Mesothelial cell of epicardium (in vitro differentiated cells): ENCODE data around the gene ZNF224. TPM values are rescaled to one million over a fixed set of nuclear protein-coding genes. Genes with fewer than 3 reads are reported as not detected.

Experiments
- DNase-seq, 2 experiments: peaks; one replicate each; pipeline ENCODE4 v3.0.0; 2021; ENCODE audit warnings: low spot score in 2 of 2; ENCODE audit not compliant: unreplicated experiment in 2 of 2
- H3K27ac Mint-ChIP-seq: 2 replicates; pipeline ENCODE4 v1.8.0; 2021; ENCODE audit warnings: mixed read lengths
- H3K27me3 Mint-ChIP-seq: 2 replicates; pipeline ENCODE4 v1.8.0; 2021; ENCODE audit warnings: low read depth, mixed read lengths
- H3K36me3 Mint-ChIP-seq: 2 replicates; pipeline ENCODE4 v1.8.0; 2021; ENCODE audit warnings: mixed read lengths
- H3K4me1 Mint-ChIP-seq: 2 replicates; pipeline ENCODE4 v1.8.0; 2021; ENCODE audit warnings: mixed read lengths
- H3K4me3 Mint-ChIP-seq: 2 replicates; pipeline ENCODE4 v1.8.0; 2021; ENCODE audit warnings: mild to moderate bottlenecking, moderate library complexity, mixed read lengths
- H3K9me3 Mint-ChIP-seq: 2 replicates; pipeline ENCODE4 v1.8.0; 2021; ENCODE audit warnings: mixed read lengths
- CTCF ChIP-seq: fragments of 200-600 bp; sonication (generic); IDR thresholded peaks from one replicate; pipeline ENCODE4 v1.5.0; 2021; ENCODE audit warnings: antibody characterized with exemption; ENCODE audit not compliant: unreplicated experiment
- total RNA-seq: library from RNA; stranded (reverse); gene quantifications from 3 replicates; pipeline ENCODE4 v1.2.1, GENCODE V29; 2021

The ZNF224 gene
- total RNA-seq, 1 donor from 2014 or later = 39.1 TPM

GRCh38 chr19:44076325-44076724, 17.8 kb upstream of the ZNF224 start:
- no peak for TF ChIP-seq CTCF
- Mint-ChIP-seq H3K36me3 (peaks cover 27% of the 10 kb centered on the region), H3K4me3 (no peak overlapping the region), H3K4me1 (peaks cover 17% of the 10 kb centered on the region), H3K27ac (no peak overlapping the region), H3K9me3 (peaks cover 5% of the 10 kb centered on the region), H3K27me3 (no peaks in the 10 kb centered on the region)
- DNase-seq = no peak

GRCh38 chr19:44092108-44092507, 2.1 kb upstream of the ZNF224 start:
- Mint-ChIP-seq H3K4me3 (no peak overlapping the region), H3K9me3 (no peaks in the 10 kb centered on the region), H3K36me3 (peaks cover 14% of the 10 kb centered on the region)

GRCh38 chr19:44107751-44108150, 13.6 kb downstream of the ZNF224 start:
- no peak overlapping the region for H3K27ac Mint-ChIP-seq
- no peak overlapping the region for H3K4me3 Mint-ChIP-seq
- no peaks in the 10 kb centered on the region for H3K27me3 Mint-ChIP-seq
- peaks cover 7% of the 10 kb centered on the region for H3K4me1 Mint-ChIP-seq
- TF ChIP-seq CTCF = no peak
- peaks cover 71% of the 10 kb centered on the region for H3K9me3 Mint-ChIP-seq
- H3K36me3 Mint-ChIP-seq = peaks cover 78% of the 10 kb centered on the region
- no peak for DNase-seq

More at GRCh38 chr19:44092108-44092507, 2.1 kb upstream of the ZNF224 start:
- no peak for DNase-seq
- H3K27me3 Mint-ChIP-seq = peaks cover 4% of the 10 kb centered on the region
- no peak for TF ChIP-seq CTCF
- no peak overlapping the region for H3K27ac Mint-ChIP-seq
- H3K4me1 Mint-ChIP-seq = peaks cover 11% of the 10 kb centered on the region

DNA sequence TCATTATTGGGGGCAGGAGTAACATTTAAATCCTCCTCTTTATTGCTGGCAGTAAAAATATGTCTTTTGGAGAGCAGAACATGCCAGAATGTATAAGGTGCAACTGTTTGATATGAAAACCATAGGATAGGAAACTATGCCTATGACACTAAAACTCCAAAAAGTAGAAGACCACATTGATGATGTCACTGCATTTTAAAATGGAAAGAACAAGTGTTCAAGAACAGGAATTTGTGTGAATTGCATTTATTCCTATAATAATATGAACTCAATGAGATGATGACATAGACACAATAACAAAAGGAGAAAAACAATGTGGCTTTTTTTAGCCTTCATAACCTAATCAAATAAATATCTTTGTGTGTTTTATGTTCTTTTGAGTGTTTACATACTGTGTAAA, 15.3 kb downstream of the ZNF224 start:
- peaks cover 60% of the 10 kb centered on the region for H3K9me3 Mint-ChIP-seq

GRCh38 chr19:44111910-44112463, 17.8 kb downstream of the ZNF224 start:
- Mint-ChIP-seq H3K4me1 (peaks cover 20% of the 10 kb centered on the region), H3K9me3 (peaks cover 41% of the 10 kb centered on the region), H3K27ac (peak overlapping the region; percentile 82), H3K27me3 (no peaks in the 10 kb centered on the region), H3K4me3 (peak overlapping the region; percentile 97), H3K36me3 (peaks cover 45% of the 10 kb centered on the region)
- TF ChIP-seq CTCF = no peak
- DNase-seq = no peak

More for the DNA sequence above, 15.3 kb downstream of the ZNF224 start:
- Mint-ChIP-seq H3K4me3 (no peak overlapping the region), H3K27ac (no peak overlapping the region), H3K27me3 (no peaks in the 10 kb centered on the region), H3K4me1 (peaks cover 13% of the 10 kb centered on the region), H3K36me3 (peaks cover 61% of the 10 kb centered on the region)
- DNase-seq = no peak
- TF ChIP-seq CTCF = no peak

DNA sequence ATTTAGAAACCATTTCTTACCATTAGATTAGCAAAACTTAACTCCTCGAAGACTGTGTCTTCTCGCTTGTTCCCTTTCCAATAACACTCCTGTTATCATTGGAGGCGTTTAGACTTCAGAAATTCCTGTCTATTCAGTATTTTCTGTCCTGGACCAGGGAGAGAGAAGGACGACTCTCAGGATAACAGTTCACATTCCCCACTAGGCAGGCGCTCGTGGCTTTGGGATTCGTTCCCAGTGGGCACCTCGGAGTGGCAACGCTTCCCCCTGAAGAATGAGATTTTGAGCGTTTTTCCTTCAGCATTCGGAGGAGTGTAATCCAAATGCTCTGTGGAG, 18.6 kb downstream of the ZNF224 start:
- no peak for TF ChIP-seq CTCF
- Mint-ChIP-seq H3K4me3 (peak overlapping the region; percentile 97), H3K9me3 (peaks cover 33% of the 10 kb centered on the region), H3K27ac (peak overlapping the region; percentile 95), H3K4me1 (peaks cover 20% of the 10 kb centered on the region), H3K27me3 (no peaks in the 10 kb centered on the region), H3K36me3 (peaks cover 42% of the 10 kb centered on the region)
- no peak for DNase-seq
